Measurements from ENCODE around the gene RBMS3. TPM values are rescaled to one million over a fixed set of nuclear protein-coding genes. Genes with fewer than 3 reads are reported as not detected.

Gene RBMS3
- total and polyA plus RNA-seq, 2 experiments from 2014 or later = 3.2 to 7.4 TPM

DNA sequence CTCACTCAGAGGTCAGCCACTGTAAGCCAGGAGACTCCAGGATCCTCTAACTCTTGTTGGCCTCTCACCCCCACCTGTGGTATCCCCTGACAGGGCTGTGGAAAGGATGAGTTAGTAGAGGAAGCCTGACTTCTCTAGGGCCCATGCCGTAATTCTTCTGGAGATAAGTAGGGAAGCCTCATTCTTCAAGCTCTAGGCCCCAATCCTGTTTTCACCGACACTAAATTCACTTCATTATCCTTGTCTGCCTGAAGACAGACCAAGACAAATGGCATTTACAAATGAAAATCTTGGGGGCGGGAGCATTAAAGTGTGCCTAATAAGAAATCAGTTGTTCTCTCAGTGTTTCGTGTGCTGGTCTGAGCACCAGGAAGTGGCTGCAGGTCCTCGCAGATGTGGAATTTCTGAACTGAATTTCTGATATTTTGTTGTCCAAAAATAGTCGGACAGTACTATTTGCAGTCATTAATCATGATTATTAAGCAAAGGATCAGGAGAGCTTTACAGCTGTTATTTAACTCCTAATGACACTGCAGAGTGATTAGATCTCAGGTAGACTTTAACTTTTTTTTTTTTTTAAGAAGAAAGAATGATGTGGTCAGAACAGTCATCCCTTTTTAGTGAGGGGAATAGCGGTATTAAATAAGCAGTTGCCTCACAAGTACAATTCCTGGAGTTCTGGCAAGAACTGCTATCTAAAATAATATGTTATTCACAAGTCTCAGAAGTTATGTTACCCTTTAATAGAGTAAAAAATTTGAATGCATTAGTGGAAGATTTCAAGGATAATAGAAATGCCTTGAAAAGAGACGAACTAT is 58.4 kb downstream of the RBMS3 start (continued):
- TF ChIP-seq CTCF (conservative IDR thresholded peaks at IDR 0.05; ENCODE audit: low read depth in 2 of 2) (no peak), ZNF462 (CRISPR knock-in tag; IDR thresholded peaks at IDR 0.05) (no peak)

DNA sequence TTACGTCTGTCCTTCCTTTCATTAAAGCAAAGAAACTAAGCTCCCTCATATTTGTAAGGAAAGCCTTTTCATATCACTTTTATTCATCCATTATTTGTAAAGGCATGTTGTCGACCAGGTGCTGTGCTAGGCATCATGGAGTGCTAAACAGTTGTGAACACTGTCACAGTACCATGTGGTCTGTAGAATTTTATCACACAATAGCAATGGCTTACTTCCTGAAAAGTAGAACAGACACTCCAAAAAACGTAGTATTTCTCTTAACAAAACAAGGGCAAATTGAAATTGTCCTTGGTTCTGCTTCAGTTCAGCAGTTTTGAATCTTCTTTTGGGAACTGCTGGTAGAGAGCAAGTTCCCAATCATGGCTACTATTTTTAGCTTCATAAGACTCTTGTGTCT is 63.3 kb downstream of the RBMS3 start:
- Histone ChIP-seq H3K27ac (ENCODE audit: low read depth) (peak overlapping the region; percentile 91), H3K27me3 (ENCODE audit: insufficient read depth) (no peaks in the 10 kb centered on the region), H3K4me1 (ENCODE audit: insufficient read depth) (peaks cover 50% of the 10 kb centered on the region), H3K36me3 (ENCODE audit: insufficient read depth) (no peaks in the 10 kb centered on the region), H3K9me2 (ENCODE audit: insufficient read depth) (peaks cover 5% of the 10 kb centered on the region; the same call in 1 of the 2 replicates), H4K20me1 (replicated peaks; ENCODE audit: insufficient read depth) (no peaks in the 10 kb centered on the region), H2AFZ (no peak overlapping the region), H3K4me2 (peak overlapping the region; percentile 44; the same call in 1 of the 2 replicates), H3K4me3 (no peak overlapping the region), H3F3A (replicated peaks; ENCODE audit: low read depth) (no peaks in the 10 kb centered on the region), H3K79me2 (replicated peaks; ENCODE audit: insufficient read depth) (no peaks in the 10 kb centered on the region)
- Mint-ChIP-seq H3K36me3 (ENCODE audit: low read depth) (no peaks in the 10 kb centered on the region), H3K4me3 (no peak overlapping the region), H3K27ac (peak overlapping the region; percentile 16), H3K27me3 (ENCODE audit: insufficient read depth, low read depth, poor library complexity) (no peaks in the 10 kb centered on the region), H3K9me3 (no peaks in the 10 kb centered on the region), H3K4me1 (peaks cover 44% of the 10 kb centered on the region)
- TF ChIP-seq ZNF114 (CRISPR knock-in tag; IDR thresholded peaks at IDR 0.05) (no peak), EZH2phosphoT487 (IDR thresholded peaks at IDR 0.05; ENCODE audit: unreplicated experiment) (no peak), ZNF331 (CRISPR knock-in tag; IDR thresholded peaks at IDR 0.05; ENCODE audit: low read depth) (no peak)
- ATAC-seq (no peak), DNase-seq (ENCODE audit: low spot score) (no peak)
